Measurements from ENCODE around the gene TTC31.
A peak's percentile ranks its signal among the peaks of the same experiment; 100 is the strongest.

The TTC31 gene

DNA sequence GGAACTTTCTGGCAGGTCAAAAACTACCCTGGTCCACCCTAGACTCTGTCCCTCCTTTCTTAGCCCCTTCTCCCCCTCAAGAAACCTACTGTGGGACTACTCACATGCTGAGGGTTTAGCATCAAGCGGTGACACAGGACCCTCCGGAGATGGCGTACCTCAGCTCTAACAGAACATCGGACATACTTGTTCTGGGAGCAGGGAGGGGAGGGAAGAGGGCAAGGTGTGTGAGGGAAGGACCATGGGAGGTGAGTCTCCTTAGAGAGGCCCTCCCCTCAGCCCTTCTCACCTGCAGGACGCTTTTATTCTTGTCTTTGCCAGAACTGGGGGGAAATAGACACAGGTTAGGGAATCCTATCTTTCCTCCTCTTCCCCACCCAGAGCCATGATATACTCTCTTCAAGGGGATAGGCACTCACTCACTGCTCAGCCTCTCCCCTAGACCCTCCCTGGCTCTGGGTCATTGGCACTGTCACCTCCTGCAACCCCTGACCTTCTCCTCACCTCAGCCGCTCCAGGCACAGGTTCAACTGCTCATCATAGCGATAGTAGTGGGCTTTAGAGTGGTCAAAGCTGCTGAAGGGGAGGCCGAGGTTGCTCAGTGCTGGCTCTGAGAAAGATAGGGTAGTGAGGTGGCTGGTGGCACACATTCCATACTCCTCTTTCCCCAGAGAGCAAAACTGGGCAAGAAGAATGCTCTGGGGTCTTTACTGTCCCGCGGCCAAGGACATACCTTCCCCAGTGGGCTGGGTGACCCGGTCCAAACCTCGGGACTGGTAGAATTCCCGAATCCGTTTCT lies 22.8 kb downstream of the TTC31 start:
- no peak for DNase-seq

DNA sequence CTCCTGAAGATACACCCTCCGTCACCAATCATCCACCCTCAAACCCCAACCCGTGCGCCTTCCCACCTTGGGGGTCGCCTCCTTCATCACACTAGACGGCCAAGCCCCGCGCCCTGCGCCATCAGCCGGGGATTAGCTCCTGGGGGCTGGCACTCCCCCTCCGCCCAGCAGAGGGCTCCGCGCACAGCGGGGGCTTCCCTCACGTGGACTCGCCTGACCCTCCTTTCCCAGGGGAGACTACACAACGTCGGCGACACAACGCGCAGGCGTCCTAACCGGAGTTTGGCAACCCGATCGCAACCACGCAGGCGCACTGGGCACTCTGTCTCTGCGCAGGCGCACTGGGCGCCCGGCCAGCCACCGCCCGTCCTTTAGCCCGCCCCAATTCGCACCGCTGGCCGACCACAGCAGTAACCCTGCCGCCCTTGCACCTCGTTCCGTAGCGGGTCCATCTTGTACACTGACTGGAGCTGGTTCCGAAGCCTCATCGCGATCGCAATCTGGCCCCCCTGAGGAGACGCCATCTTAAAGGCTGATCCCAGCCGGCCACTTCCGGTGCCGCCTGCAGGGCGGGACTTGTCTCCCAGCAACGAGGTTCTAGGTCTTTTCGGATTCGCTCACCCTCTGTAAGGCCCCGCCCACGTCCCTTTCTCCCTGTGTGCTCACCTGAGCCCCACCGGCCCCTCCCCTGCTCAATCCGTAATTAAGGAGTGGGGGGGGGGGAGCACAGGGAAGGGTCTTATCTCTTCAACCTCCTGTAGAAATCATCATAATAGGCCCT lies 24.5 kb downstream of the TTC31 start, which contains the start of gene PCGF1:
Gene PCGF1, minus strand, starts transcription at position 551 of the 781 bp plus-strand sequence. Its CDS starts 27 bp downstream, at position 524.
- peak; percentile 99 for DNase-seq

DNA sequence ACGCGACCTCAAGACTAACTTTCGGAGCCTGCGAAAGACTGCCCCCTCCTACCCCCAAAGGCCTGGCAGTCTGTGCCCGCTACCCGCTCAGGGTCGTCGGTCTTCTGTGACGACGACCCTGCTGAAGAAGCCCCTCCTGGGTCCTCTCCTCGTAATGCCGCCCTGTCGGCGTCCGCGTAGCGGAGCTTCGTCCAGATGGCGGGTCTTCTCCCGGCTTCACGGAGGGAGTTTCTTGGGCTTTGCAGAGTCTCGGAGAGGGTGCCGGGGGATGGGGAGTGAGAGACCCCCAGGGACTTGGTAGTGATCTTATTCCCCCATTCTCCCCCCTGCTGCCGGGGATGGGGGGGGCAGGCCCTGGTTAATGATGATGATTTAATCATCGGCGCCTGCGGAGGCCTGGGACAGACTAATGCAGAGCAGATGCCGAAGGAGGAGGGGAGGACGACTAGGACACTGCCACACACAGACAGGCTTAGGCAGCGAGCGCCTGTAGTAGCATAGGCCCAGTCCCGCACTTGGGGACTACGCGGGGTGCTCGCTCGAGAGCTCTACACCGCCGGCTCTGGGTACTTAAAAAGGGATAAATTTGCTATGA lies 25.1 kb downstream of the TTC31 start:
- DNase-seq, result peak; percentile 67

DNA sequence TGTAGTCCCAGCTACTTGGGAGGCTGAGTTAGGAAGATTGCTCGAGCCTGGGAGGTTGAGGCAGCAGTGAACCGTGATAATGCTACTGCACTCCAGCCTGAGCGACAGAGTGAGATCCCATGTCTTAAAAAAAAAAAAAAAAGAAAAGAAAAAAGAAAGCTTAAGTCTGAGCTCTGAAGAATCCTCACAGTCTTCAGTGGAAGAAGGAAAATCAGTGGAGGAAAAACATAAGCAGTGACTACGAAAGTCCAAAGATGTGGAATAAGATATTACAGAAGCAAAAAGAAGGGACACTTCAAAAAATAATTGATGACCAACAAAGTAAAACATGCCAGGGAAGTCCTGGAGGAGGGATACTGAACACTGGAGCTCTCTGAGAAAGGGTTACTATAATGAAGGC lies 27.4 kb downstream of the TTC31 start:
- DNase-seq, result no peak

DNA sequence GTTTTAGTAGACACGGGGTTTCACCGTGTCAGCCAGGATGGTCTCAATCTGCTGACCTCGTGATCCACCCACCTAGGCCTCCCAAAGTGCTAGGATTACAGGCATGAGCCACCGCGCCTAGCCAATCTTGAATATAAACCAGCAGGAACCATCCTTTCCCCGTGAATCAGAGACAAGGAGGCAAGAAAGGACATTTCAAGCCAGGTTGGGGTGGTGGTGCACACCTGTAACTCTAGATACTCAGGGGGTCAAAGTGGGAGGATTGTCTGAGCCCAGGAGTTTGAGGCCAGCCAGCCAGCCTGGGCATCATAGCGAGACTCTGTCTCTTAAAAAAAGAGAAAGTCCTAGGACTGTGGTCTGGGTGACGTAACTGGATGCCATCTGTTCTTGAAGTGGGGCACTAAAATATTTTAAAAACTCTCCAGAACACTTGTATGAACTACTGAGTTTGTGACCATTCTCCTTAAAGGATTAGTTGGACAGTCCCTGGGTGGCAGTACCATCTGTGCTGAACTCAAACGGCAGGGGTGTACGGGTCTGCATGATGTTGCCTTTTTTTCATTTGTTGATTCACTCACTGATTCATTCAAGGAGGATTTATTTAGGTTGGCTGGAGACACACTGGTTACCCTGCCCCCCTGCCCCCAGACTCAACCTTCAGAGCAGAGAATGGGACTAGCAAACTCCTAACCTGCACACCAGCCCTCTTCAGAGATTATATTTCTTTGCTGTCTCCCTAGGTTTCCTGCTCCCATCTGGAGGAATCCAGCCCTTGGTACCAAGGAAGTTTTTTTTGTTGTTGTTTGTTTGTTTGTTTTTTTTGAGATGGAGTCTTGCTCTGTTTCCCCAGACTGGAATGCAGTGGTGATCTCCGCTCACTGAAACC lies 28.5 kb downstream of the TTC31 start:
- DNase-seq, result no peak

DNA sequence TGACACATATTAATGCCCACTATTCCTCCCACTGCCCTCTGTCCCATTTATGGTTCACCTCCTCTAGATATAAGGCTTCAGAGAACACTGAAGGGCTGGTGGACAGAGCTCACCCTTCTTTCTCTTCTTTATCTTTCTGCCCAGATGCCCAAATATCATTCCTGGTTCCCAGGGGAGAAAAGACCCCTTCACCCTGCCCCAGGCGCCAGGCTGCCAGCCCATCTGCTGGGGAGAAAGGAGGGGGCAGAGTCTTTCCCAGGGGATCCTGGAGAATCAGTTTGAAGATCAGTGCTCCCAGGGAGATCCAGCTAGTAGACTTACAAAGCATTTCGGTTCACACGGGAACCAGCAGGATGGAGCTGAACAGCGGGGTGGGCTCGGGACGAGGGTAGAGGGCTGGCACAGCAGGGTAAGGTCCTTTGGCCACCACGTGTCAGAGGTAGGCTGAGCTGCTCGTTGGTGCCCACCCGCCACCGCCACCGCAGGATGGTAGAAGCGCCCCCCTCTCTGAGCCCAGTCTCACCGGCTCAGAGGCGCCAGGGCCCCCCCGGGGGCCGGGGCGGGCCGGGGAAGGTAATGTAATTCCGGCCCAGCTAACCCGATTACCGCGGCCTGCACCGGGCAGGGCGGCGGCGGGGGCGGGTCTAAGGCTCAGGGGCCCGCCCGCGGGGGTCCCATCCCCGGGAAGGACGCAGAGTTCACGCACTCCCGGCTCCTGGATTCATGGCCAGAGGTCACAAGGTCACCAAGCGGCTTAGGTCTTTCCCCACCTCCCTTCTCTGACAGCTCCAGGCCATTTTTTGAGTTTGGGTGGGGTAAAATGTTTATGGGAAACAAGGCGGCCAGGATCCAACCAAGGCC lies 30.1 kb downstream of the TTC31 start:
- no peak for DNase-seq

DNA sequence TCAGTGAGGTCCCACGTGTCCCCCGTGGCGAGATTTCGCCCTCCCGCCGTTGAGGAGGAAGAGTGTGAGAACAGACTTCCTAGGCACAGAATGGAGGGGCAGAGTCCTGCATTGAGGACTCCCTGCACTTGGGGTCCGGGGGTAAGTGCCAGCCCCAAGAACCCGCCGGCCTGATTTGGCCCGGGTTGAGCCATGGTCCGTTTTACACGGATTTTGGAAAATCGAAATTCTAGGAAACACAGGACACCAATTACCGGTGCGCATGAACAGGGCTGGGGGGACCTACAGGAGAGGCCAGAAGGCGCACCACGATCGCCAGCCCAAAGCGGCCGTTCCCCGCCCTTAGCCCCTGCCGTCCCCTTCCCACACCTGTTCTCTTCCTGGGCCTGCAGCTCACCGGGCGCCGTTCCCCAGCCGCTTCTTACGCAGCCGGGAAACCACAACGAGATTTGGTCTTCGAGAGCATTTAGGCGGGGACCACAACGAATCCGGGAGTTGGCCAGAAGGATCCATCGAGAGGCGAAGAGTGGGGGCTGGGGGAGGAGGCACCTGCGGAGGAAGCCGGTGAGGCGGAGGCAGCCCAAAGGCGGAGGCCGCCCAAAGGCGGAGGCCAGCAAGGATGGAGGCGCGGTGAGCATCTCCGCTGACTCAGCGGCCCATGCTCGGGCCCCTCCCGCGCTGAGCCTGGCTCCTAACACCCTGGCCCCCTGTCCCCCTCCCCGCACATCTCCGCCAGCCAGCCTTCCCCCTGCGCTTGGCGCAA lies 30.9 kb downstream of the TTC31 start:
- DNase-seq, result no peak

DNA sequence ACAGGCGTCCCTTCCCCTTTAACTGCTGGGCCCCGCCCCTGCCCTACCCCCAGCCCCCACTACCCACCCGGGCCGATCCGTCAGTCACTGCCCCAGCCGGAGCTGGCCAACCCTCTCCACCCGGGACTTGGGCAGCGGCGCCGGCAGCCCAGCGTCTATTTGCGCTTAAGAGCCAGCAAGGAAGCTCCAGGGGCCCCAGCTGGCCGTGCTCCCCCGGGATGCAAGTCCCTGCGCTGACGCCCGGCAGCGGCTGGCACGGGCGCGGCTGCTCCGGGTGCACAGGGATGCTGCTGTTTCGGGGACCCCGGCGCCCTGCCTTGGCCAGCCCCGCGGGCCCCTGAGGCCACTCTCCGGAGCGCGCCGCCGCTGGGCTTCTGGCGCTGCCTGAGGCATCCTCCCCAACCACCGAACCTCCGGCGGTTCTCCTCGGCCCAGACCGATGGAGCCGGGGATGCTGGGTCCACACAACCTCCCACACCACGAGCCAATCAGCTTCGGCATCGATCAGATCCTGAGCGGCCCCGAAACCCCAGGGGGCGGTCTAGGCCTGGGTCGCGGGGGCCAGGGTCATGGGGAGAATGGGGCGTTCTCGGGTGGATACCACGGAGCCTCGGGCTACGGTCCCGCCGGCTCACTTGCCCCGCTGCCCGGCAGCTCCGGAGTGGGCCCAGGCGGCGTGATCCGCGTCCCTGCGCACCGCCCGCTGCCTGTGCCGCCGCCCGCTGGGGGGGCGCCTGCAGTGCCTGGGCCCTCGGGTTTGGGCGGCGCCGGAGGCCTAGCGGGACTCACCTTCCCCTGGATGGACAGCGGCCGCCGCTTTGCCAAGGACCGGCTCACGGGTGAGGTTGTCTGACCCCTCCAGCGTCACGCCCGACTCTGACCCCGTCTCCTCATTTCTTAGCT lies 31.7 kb downstream of the TTC31 start, which contains the start of gene TLX2:
Gene TLX2, plus strand, starts transcription at position 83 of the 903 bp plus-strand sequence. Its CDS starts 357 bp downstream, at position 440.
- no peak for DNase-seq

DNA sequence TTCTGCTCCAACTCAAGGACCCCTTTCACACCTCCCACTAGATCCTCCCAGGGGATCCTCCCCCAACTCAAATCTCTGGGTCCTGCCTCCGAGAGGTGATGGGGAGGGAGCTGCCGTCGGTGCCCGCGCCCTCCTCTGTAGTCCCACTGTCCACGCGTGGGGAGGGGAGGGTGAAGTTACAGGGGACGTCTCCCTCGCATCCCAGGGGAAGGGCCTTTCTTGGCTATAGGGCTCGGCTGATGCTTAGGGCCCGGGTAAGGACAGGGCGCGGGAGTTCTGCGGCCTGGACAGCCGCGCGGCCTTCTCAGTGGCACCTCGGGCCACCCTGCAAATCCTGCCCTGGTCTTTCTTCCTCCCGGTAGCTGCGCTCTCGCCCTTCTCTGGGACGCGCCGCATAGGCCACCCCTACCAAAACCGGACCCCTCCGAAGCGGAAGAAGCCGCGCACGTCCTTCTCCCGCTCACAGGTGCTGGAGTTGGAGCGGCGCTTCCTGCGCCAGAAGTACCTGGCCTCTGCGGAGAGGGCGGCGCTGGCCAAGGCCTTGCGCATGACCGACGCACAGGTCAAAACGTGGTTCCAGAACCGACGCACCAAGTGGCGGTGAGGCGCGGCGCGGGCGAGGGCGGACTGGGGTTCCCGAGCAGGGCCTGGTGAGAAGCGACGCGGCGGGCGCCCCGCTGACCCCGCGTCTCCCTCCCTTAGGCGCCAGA lies 32.5 kb downstream of the TTC31 start:
- no peak for DNase-seq

DNA sequence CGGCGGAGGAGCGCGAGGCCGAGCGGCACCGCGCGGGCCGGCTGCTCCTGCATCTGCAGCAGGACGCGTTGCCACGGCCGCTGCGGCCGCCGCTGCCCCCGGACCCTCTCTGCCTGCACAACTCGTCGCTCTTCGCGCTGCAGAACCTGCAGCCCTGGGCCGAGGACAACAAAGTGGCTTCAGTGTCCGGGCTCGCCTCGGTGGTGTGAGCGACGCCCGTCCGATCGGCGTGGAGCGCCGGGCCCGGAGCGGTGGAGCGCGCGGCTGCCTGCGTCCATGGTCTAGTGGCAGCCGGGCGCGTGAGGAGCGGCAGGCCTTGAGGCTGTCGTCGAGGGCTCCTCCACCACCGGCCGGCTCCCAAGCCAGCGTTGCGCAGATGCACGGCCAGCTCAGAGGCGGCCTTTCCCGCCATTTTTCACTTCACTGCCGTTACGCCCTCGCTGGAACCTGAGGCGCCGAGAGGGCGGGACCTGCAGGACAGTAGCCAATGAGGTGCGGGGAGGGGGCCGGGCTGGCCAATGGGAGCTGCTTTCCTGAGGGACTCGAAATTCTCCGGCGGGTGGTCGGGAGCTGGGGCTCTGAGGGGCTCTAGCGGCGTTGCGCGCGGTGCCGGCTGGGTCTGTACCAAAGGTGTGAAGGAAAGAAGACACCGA lies 33.2 kb downstream of the TTC31 start:
- DNase-seq, result peak; percentile 79

DNA sequence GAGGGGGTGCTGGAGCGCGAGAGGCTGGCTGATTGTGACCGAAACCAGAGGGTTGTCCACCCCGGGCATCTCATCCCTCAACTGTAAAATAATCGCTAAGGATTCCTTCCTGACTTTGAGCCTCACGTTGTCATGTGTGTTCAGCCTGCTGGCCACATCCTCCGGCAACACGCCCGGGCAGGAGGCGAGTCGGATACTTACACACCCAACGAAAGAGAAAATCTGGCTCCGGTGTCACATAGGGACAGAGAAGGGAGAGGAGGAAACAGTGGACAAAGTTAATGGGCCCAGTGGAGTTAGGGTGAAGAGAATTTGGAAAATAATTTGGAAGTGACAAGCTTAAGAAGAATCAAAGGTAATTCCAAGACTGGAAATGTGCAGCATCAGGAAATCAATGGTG lies 33.8 kb downstream of the TTC31 start:
- DNase-seq, result no peak

DNA sequence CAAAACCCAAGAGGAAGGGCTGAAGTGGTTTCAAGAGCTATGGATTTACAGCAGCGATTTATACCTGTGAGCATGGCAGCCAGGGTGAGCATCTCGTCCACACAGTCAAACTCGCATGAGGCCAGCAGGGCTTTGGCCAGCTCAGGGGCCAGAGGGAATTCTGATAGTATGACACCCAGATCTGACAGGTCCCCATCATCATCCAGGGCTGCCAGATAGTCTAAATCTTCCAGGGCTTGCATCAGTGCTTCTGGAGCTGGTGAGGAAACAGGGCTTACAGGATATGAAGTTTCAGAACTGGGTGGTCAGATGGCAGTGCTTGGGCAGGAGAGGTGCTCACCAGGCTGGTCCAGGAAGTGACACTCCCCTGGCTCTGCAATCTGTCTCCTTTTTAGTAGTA lies 39.6 kb downstream of the TTC31 start:
- no peak for DNase-seq

DNA sequence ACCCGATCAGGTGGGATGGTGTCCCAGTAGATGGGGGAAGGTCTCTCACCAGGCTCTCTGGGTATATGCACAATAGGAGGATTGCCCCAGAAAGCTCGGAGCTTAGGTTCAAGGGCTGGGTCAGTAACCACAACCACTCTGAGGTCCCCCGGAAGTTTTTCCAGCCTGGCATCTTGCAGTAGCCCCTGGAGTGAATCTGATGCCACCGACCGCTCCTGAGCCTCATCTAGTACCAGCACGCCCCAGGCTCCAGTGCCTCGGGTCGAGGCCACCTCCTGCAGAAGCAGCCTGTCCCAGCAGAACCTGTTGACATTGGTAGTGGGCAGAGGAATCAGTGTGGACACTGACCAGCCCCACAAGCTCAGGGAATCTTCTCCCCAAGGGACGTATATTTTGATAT lies 41.1 kb downstream of the TTC31 start:
- DNase-seq, result no peak

DNA sequence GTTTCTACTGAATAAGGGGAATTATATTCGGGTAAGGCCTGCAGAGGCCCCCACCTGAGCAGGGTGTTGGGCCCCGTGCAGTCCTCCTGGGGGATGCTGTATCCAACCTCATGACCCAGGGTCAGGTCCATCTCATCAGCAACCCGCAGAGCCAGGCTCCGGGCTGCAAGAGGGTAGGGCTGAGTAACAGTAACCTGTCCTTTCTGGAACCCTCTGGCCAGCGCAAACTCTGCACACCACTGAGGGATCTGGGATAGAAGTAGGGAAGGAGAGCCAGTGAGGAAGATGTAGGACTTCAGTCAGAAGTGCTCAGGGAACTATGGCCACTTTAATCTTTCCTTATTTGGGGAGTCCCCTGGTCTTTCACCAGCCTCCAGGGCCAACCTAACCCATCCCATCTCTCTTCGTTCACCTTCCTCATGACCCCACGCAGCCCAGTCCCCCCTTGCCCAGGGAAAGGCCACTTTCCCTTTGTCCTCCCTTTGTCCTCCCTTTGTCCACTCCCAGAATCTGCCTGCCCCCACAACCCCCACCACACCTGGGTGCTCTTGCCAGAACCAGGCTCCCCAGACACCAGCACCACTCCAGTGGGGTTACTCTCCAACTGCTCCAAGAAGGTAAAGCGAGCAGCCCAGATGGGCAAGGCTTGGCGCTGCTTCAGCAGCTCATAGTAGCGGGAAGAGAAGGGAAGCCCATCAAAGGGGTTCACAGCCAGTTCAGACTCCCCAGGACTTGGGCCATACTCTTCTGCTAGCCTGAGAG lies 42.3 kb downstream of the TTC31 start:
- DNase-seq, result no peak

DNA sequence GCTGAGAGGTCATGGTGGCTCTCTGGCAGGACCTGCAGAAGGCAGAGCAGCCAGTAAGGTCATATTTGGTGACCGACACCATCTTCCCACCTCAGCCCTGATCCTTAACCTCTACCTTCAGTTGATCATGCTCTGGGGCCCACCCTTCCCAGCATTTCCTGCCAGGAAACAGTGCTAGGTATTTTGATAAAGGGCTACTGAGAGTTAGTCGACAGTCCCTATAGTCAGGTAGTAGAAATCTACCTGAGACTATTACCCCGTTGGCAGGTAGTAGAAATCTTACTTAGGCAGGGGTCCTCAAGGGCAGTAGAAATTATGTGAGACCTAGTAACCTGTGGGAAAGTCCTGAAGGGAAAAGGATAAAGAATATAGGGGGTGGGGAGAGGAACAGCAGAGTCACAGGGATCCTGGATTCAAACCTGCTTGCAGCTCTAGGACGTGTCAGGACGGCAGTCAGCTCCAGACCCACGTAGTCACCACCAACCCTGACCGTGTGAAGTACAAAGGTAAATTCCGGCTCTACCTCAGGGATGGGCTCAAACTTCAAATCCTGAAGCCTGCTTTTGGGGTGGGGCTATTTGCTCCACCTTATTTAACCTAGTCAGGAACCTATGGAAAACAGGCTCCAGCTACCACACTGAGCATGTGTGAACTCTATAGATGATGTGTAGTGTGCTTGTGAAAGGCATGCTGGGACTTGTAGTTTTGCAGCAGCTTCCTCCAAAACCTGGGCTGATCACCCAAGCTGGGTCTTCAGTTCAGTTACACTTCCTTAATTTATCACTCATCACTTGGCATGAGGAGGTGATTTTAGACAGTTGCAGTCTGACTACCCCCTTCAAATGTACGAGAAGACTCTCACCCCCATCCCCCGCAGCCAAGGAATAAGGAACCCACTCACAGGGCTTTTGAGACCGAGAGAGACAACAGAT lies 43.1 kb downstream of the TTC31 start, which contains the start of gene DQX1:
Gene DQX1, minus strand, starts transcription at position 515 of the 932 bp plus-strand sequence. Its CDS starts 502 bp downstream, at position 13.
- no peak for DNase-seq

DNA sequence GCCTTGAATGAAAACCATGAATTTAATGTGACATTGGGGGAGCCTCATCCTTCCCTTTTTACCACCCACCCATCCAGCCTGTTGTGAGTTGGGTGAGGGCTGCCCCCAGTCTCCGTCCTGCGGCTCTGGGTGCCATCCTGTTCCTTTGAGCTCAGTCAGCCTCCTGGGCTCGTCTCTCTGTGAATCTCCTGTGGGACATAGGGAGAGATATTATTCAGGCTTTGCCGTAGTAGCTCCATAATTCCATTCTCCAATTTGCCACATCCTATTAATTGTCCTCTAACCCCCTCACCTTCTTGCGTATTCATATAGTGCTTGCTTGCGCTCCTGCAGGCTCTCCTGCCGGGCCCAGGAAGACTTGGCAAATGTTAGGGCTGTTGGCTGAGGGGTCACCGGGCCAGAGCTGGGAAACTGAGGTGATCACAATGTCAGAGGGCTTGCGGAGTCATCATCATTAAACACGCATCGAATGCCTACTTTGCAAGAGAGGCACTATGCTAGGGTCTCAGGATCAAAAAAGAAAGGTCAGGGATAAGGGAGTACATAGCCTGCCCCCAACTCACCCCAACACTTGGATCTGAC lies 43.9 kb downstream of the TTC31 start:
- no peak for DNase-seq

All from left hindlimb (tissue), 1 donor.